SHP77 treated with DMSO at 0.1 percent for 48 hours (cell line): ENCODE measurements around the gene LRFN2.

Experiments
- DNase-seq: peaks from one replicate; lab custom pipeline; 2025; lab: John Stamatoyannopoulos, UW

The LRFN2 gene

GRCh38 chr6:40543776-40544175, 43.4 kb downstream of the LRFN2 start:
- DNase-seq = no peak

GRCh38 chr6:40543146-40543545, 44.0 kb downstream of the LRFN2 start:
- no peak for DNase-seq

- DNase-seq = no peak
Observed at GRCh38 chr6:40542175-40542764, 44.9 kb downstream of the LRFN2 start.

- no peak for DNase-seq
Observed at GRCh38 chr6:40541556-40542174, 45.5 kb downstream of the LRFN2 start.

- DNase-seq = no peak
Observed at GRCh38 chr6:40540790-40541189, 46.4 kb downstream of the LRFN2 start.

GRCh38 chr6:40539853-40540252, 47.3 kb downstream of the LRFN2 start:
- no peak for DNase-seq

- DNase-seq = no peak
Observed at GRCh38 chr6:40538556-40538955, 48.6 kb downstream of the LRFN2 start.

- no peak for DNase-seq
Observed at GRCh38 chr6:40537446-40537845, 49.7 kb downstream of the LRFN2 start.

- no peak for DNase-seq
Observed at GRCh38 chr6:40536442-40536841, 50.7 kb downstream of the LRFN2 start.

GRCh38 chr6:40535819-40536380, 51.3 kb downstream of the LRFN2 start:
- no peak for DNase-seq

GRCh38 chr6:40535110-40535818, 51.9 kb downstream of the LRFN2 start:
- DNase-seq = no peak

- no peak for DNase-seq
Observed at GRCh38 chr6:40532349-40533000, 54.7 kb downstream of the LRFN2 start.

- no peak for DNase-seq
Observed at GRCh38 chr6:40529919-40530318, 57.2 kb downstream of the LRFN2 start.

GRCh38 chr6:40529040-40529439, 58.1 kb downstream of the LRFN2 start:
- DNase-seq = no peak

- DNase-seq = no peak
Observed at GRCh38 chr6:40528051-40528450, 59.1 kb downstream of the LRFN2 start.

GRCh38 chr6:40526036-40526435, 61.1 kb downstream of the LRFN2 start:
- DNase-seq = no peak

- DNase-seq = no peak
Observed at GRCh38 chr6:40524797-40525585, 62.2 kb downstream of the LRFN2 start.

- no peak for DNase-seq
Observed at GRCh38 chr6:40523505-40524172, 63.5 kb downstream of the LRFN2 start.

GRCh38 chr6:40521496-40521895, 65.7 kb downstream of the LRFN2 start:
- DNase-seq = no peak

GRCh38 chr6:40520678-40521077, 66.5 kb downstream of the LRFN2 start:
- DNase-seq = no peak

- no peak for DNase-seq
Observed at GRCh38 chr6:40520084-40520483, 67.1 kb downstream of the LRFN2 start.
